NCI-H187 treated with DMSO at 0.1 percent for 48 hours (cell line): ENCODE measurements around the gene ACSS2.

Source experiments
- DNase-seq: peaks from one replicate; lab custom pipeline; 2025; lab: John Stamatoyannopoulos, UW

ACSS2 gene

DNA sequence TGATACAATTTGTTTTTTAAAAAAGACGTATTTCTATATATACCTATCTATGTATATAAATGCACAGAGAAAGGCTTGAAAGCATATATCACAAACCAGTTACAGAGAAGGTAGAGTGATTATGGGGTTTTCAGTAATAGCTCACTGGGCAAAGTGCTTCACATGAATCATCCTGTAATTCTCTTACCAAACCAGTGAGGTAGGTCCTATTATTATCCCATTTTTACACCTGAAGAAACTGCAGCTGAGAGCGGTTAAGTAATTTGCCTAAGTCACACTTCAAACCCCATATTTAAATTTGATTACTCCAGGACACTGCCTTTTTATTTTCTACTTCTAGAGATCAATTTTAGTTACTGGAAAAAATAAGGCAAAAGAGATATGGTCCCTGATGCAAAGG, 74.8 kb downstream of the ACSS2 start:
- no peak for DNase-seq

DNA sequence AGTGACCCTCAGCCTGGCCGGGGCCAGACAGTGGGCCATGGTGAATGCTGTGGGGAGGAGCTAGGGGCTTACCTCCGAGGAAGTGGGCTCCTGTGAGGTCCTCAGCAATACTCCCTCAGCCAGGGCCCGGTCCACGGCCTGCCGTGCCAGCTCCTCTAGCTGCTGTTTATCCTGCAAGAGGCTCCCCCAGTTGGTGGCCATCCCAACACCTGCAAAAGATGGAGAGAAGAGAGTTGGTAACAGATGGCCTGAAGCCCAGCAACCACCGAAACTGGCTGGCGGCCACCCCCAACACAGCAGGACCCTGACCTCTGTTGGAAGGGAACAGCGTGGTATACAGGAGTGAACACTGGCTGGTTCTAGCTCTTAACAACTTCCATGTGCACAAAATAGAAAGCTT, 75.2 kb downstream of the ACSS2 start:
- DNase-seq: no peak

DNA sequence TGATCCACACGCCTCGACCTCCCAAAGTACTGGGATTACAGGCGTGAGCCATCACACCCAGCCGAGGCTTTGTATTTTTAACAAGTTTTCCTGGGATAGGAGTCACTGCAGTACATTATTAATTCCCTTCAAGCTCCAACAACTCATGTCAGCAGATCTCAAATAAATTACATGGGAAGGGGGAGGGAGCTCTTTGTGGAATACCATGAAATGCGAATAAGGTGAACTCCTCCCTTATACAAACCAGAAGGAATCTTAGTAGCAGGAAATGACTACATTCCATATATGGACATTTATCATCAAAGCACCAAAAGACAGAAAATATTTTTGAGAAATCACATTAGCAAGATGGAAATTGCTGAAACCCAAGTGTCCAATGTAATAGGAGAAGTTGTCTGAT, 76.3 kb downstream of the ACSS2 start:
- no peak for DNase-seq

DNA sequence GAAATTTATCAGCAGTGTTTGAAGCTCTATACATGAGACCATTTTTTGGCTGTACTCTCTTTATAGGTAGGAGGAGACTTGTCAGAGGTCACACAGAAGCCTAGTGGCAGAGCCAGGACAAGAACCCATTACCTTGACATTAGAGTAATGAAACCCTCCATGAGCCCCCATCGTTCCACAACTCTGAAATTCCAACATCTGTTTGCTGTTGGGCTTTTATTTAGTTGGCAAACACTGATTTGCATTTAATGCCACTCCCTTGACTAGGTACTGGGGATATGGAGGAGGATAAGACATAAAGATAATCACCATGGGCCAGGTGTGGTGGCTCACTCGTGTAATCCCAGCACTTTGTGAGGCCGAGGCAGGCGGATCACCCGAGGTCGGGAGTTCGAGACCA, 77.5 kb downstream of the ACSS2 start:
- no peak for DNase-seq

DNA sequence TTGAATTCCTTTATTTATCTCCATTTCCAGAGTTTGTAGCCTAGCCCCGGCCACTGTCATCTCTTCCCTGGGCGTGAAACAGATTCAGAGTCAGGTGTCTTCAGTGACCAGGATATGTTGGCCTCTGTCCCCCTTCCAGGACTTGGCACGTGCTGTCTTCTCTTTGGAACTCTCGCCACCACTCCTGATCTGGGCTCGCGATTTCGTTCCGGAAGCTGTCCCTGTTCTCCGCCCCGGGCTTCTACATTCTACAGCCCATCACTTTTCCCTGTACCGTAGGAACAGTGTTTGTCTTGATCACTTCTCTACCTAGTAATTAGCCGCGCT, 78.5 kb downstream of the ACSS2 start:
- no peak for DNase-seq

DNA sequence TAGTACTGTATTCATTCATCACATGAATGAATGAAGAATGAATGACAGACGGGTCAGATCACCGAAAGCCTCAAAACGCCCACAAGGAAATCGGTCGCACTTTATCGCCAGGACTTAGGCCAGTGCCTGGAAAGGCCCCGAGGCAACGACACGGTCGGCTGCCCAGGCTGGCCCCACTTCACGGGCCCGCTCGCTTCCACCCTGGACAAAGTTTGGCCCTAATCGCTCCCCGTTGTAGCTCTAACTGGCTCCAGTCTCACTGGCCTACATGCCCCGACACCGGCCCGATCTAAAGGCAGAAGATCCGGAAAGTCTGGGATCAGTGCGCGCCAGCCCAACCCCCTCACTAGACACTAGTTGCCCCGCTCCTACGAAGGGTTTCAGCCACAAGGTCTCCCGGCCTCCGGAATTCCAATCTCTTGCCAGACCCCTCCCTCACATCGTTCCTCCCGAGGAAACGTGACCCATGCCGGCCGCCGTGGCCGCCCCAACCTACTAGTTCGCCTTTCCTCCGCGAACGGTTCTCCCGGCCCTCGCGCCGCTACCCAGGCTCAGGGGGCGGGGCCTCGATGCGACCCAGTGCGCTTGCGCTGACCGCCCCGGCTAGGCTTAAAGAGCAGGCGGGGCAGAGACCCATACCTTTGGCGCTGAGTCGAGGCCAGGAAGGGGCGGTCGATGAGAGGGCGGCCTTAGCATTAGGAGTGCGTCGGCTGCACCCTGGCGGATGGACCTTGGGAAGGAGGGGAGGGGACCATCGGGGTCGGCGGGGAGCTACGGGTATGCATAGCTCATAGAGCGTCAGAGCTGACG, 79.0 kb downstream of the ACSS2 start, which contains the start of the genes GSS and MYH7B:
TSS of gene GSS (minus strand) at position 576 of the 810 bp plus-strand sequence. CDS start 3,954 bp downstream, outside the sequence.
TSS of gene MYH7B (plus strand) at position 638 of the 810 bp plus-strand sequence. CDS start 22,138 bp downstream, outside the sequence.
- DNase-seq: peak; percentile 75

GRCh38 chr20:34956041-34956458, 79.6 kb downstream of the ACSS2 start:
- DNase-seq: no peak

- no peak for DNase-seq
Observed at GRCh38 chr20:34956751-34957472, 80.5 kb downstream of the ACSS2 start.

DNA sequence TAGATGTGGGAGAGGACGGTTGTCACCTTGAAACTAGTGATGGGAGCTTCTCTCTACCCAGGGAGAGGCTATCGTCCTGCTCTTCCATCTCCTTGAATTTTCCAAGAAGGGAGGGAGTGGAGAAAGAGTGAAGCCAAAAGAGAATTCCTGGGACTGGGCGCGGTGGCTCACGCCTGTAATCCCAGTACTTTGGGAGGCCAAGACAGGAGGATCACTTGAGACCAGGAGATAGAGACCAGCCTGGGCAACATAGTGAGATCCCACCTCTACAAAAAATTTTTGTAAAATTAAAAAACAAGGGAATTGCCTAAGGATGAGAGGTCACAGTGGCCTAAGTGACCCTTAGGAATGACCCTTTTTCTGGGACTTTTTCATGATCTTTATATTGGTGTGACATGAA, 88.1 kb downstream of the ACSS2 start:
- DNase-seq: no peak

DNA sequence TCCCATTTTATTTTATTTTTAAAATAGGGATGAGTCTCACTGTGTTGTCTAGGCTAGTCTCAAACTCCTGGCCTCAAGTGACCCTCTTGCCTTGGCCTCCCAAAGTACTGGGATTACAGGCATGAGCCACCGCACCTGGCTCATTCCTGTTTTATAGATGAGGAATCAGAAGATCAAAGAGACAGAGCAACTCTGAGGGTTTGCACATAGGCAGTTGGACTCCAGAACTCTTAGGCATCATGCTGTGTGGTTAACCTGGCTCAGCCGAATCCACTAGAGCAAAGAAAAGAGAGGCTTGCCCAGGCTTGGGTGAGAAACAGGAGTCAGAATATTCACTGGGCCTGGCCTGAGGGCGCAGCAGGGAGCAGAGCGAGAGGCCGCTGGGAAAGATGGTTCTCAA, 88.6 kb downstream of the ACSS2 start:
- DNase-seq: no peak

GRCh38 chr20:34967421-34967820, 91.0 kb downstream of the ACSS2 start:
- no peak for DNase-seq

DNA sequence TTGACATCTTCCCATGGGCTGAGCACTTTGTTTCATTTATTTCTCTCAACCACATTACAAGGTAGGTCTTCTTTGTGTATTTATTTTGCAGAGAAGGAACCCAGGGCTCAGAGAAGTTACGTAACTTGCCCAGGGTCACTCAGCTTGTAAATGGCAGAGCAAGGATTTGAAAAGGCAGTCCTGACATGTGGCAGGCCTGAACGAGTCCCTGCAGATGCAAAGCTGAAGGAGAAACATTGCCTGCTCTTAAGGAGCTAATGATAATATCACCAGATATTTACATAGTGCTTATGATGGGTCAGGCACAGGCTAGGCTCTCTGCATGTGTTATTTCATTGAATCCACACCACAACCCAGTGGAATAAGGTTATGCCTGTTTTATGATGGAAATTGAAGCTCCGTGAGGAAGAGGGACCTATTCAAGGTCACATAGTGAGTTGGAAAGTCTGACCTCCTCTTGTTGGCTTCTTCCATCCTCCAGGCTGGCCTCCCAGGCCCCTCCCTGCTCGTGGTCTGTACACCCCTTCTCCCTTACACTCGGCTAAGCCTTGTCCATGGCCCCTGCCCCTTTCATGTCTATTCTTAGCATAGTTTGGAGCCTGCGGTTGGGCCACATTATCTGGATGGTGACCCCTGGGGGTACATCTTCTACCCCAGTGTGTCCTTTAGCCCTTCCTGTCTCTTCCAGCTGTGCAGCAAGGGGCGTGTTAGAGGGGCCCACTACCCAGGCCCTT, 91.8 kb downstream of the ACSS2 start:
- DNase-seq: no peak

GRCh38 chr20:34970193-34970840, 93.9 kb downstream of the ACSS2 start:
- DNase-seq: no peak

- DNase-seq: no peak
Observed at GRCh38 chr20:34970846-34971560, 94.6 kb downstream of the ACSS2 start.

DNA sequence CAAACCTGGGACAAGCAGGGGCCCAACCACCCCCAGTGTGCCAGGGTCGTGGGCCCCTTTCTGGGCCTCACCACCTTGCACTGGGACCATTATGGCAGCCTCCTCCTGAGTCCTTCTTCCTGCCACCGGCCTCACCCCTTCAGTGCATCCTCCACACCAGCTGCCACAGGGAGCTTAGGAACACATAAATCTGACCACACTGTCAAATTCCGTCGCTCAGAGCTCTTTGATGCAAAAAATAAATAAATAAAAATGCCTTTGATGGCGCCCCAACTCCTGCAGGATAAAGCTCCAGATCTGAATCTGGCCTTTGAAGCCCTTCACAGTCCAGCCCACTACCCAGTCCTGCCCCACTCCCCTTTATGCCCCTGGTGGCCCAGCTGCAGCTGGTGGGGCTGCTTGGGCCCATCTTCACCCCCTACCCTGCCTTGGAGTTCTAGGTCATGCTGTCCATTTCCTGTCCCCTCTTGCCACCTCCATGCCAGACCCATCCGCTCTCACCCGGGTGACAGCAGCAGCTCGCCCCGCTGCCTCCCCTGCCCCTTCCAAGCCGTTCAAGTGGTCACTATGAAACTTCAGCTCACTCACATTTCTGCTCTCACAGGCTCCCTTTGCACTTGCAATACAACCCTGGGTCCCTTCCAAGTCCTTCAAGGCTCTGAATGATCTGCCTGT, 95.3 kb downstream of the ACSS2 start:
- DNase-seq: no peak

GRCh38 chr20:34974246-34974645, 97.8 kb downstream of the ACSS2 start:
- DNase-seq: no peak

DNA sequence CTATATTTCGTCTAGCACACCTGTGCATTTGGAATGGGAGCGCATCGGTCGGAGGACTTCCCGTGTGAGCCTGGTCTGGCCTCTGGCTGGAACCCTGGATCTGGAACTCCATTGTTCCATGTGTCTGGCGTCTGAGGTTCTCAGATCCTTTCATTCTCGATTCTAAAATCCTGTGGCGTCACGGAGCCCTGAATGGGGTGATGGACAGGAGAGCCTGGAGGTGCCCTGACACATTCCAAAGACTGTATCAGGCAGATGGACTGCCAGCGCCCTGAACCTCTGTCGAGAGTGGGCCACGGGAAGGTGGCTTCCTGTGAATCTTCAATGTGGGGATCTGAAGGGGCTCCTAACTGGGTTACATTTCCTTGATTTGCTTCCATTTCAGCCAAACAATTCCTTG, 99.9 kb downstream of the ACSS2 start:
- DNase-seq: no peak
